Measurements from ENCODE around the gene ADIPOR2. TPM values are rescaled to one million over a fixed set of nuclear protein-coding genes. Genes with fewer than 3 reads are reported as not detected.

Gene ADIPOR2
- total RNA-seq, 1 experiment from 2014 or later = 84.0 TPM

- no peaks in the 10 kb centered on the region for H3K36me3 ChIP-seq (ENCODE audit: insufficient read depth, low read length, poor library complexity, severe bottlenecking)
- POLR2A ChIA-PET (ENCODE audit: low non-redundant PET) = no interaction called here
- no peaks in the 10 kb centered on the region for H3K27me3 ChIP-seq (replicated peaks; ENCODE audit: insufficient read depth, low read depth, low read length, poor library complexity)
- no peaks in the 10 kb centered on the region for H3K9me3 ChIP-seq (ENCODE audit: low read depth, low read length, poor library complexity, severe bottlenecking)
- no TSS peak for BruUV-seq (replicated peaks)
- H3K4me1 ChIP-seq (ENCODE audit: insufficient read depth, low read length, poor library complexity, severe bottlenecking) = no peaks in the 10 kb centered on the region
- TF ChIP-seq EZH2 (IDR thresholded peaks at IDR 0.05; ENCODE audit: borderline replicate concordance, low read depth, low read length, poor library complexity, severe bottlenecking) (no peak), CTCF (conservative IDR thresholded peaks at IDR 0.05; ENCODE audit: low read depth, low read length) (no peak)
- DNase-seq (ENCODE audit: low spot score) = no peak
- no peak overlapping the region for H3K4me3 ChIP-seq (ENCODE audit: low read depth, low read length, poor library complexity, severe bottlenecking)
- no peak overlapping the region for H3K27ac ChIP-seq (ENCODE audit: low read depth, low read length, poor library complexity, severe bottlenecking)
- intact Hi-C loops (cut with micrococcal nuclease; ENCODE audit: unreplicated experiment) = no loop called here
- CTCF ChIA-PET = no interaction called here
Observed at GRCh38 chr12:1810201-1810930, 119.5 kb downstream of the ADIPOR2 start.

GRCh38 chr12:1810931-1811280, 120.0 kb downstream of the ADIPOR2 start:
- DNase-seq (ENCODE audit: low spot score) = no peak
- H3K27ac ChIP-seq (ENCODE audit: low read depth, low read length, poor library complexity, severe bottlenecking) = no peak overlapping the region
- no peaks in the 10 kb centered on the region for H3K9me3 ChIP-seq (ENCODE audit: low read depth, low read length, poor library complexity, severe bottlenecking)
- H3K4me3 ChIP-seq (ENCODE audit: low read depth, low read length, poor library complexity, severe bottlenecking) = no peak overlapping the region
- no peaks in the 10 kb centered on the region for H3K4me1 ChIP-seq (ENCODE audit: insufficient read depth, low read length, poor library complexity, severe bottlenecking)
- BruUV-seq (replicated peaks) = no TSS peak
- no peaks in the 10 kb centered on the region for H3K36me3 ChIP-seq (ENCODE audit: insufficient read depth, low read length, poor library complexity, severe bottlenecking)
- no peaks in the 10 kb centered on the region for H3K27me3 ChIP-seq (replicated peaks; ENCODE audit: insufficient read depth, low read depth, low read length, poor library complexity)
- ChIA-PET POLR2A (ENCODE audit: low non-redundant PET) (no interaction called here), CTCF (no interaction called here)
- intact Hi-C loops (cut with micrococcal nuclease; ENCODE audit: unreplicated experiment) = no loop called here
- TF ChIP-seq CTCF (conservative IDR thresholded peaks at IDR 0.05; ENCODE audit: low read depth, low read length) = no peak
- TF ChIP-seq EZH2 (IDR thresholded peaks at IDR 0.05; ENCODE audit: borderline replicate concordance, low read depth, low read length, poor library complexity, severe bottlenecking) = no peak

DNA sequence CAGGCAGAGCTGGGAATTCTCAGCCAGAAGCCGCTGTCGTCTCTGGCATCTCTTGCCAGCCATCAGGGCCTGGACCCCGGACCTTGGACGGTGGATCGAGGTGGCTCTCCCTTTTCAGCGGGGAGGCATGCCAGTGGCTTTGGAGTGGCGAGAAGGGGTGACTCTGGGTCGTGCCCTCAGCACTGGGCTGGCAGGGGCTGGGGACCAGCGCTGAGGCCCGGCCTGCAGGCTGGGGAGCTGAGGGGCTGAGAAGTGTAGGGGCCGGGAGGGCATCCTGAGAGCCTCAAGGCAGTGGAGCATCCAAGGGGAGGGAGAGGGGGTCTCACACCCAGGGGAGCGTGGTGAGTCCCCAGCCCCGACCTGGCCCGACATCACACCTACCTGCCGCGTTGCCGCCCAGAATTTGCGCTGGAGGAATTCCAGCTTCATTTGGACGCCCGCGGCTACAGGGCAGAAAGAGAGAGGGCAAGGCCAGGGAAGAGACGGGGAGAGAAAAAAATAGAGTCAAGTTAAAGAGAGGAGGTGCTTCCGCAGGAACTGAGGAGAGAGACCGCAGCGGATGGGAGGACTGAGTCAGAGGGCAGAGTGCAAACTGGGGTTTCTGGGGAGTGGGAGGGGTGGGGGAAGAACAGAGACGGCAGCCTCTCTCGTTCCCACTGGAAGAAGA, 120.5 kb downstream of the ADIPOR2 start:
- ChIA-PET POLR2A (ENCODE audit: low non-redundant PET) (no interaction called here), CTCF (no interaction called here)
- no peak for DNase-seq (ENCODE audit: low spot score)
- BruUV-seq (replicated peaks) = no TSS peak
- TF ChIP-seq CTCF (conservative IDR thresholded peaks at IDR 0.05; ENCODE audit: low read depth, low read length) (no peak), EZH2 (IDR thresholded peaks at IDR 0.05; ENCODE audit: borderline replicate concordance, low read depth, low read length, poor library complexity, severe bottlenecking) (no peak)
- Histone ChIP-seq H3K4me1 (ENCODE audit: insufficient read depth, low read length, poor library complexity, severe bottlenecking) (no peaks in the 10 kb centered on the region), H3K9me3 (ENCODE audit: low read depth, low read length, poor library complexity, severe bottlenecking) (no peaks in the 10 kb centered on the region), H3K27ac (ENCODE audit: low read depth, low read length, poor library complexity, severe bottlenecking) (no peak overlapping the region), H3K4me3 (ENCODE audit: low read depth, low read length, poor library complexity, severe bottlenecking) (no peak overlapping the region), H3K36me3 (ENCODE audit: insufficient read depth, low read length, poor library complexity, severe bottlenecking) (no peaks in the 10 kb centered on the region), H3K27me3 (replicated peaks; ENCODE audit: insufficient read depth, low read depth, low read length, poor library complexity) (no peaks in the 10 kb centered on the region)
- intact Hi-C loops (cut with micrococcal nuclease; ENCODE audit: unreplicated experiment) = no loop called here

Measured in A673 (cell line).